Esophagus squamous epithelium (tissue), 4 donors: ENCODE results near the gene HSPG2.

Experiments used
- CTCF ChIP-seq, 6 experiments: fragments of 450-650 bp in 4 of 6; fragments of 200-600 bp in 2 of 6; sonication (generic) in 2 of 6; IDR thresholded peaks; one replicate each; pipeline ENCODE4 v1.5.1; 2016 to 2019; ENCODE audit warnings: antibody characterized with exemption in 6 of 6, mild to moderate bottlenecking in 4 of 6, moderate library complexity in 4 of 6
- POLR2A ChIP-seq, 4 donors: fragments of 450-650 bp; IDR thresholded peaks; one replicate each; pipeline ENCODE4 v1.6.1; 2017; ENCODE audit warnings: antibody characterized with exemption in 4 of 4, mild to moderate bottlenecking in 4 of 4, moderate library complexity in 3 of 4

DNA sequence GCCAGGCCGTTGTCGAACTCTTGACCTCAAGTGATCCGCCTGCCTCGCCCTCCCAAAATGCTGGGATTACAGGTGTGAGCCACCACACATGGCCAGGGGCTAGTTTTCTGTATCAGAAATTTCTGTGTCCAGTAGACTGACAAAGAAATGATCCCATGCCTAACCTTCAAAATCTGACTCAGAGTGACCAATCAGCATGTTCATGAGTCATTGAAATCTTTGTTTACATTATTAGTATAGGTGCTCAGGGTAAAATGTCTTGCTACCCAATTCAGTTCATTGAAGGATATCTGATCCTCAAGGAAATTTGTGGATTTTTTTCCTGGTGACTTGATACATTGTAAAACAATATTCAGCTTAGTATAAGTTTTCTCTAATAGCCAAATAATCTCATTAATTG, 136.0 kb downstream of the HSPG2 start:
- no peak for TF ChIP-seq CTCF (IDR thresholded peaks at IDR 0.05)
- TF ChIP-seq POLR2A (IDR thresholded peaks at IDR 0.05): no peak
